ENCODE measurements around the gene LAMTOR4.

DNA sequence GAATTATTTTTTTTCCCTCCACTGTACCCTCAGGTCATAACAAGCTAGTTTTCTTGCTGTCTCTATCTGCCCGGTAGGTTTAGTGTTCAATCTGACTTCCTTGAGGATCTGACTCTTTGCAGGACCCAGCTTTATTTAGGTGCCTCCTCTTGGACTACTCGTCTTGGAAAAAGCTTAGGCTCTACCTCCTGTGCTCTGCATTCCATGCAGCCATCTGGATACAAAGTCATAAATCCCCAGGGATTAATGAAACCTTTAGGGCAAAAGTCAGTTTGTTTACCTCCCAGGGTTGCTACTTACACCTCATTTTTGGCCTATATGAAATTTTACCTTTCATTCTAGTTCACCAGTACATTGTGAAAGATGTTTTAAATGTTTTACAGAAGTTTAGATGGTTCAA is 37.0 kb downstream of the LAMTOR4 start:
- TF ChIP-seq EZH2phosphoT487 (IDR thresholded peaks at IDR 0.05; ENCODE audit: insufficient read depth, low read depth) (no peak), EZH2 (IDR thresholded peaks at IDR 0.05; ENCODE audit: insufficient read depth, poor library complexity, severe bottlenecking) (no peak)
